GM12878 (cell line): Measurements from ENCODE around the gene AANAT. TPM values are rescaled to one million over a fixed set of nuclear protein-coding genes. Genes with fewer than 3 reads are reported as not detected.

Source experiments
- BCL11A ChIP-seq: IDR thresholded peaks from 2 replicates; pipeline ENCODE4 v1.6.1; 2011; ENCODE audit warnings: low read depth, low read length
- CREB1 ChIP-seq: IDR thresholded peaks from 2 replicates; pipeline ENCODE4 v1.6.1; 2012; ENCODE audit warnings: low read depth, mild to moderate bottlenecking, inconsistent platforms
- ETV6 ChIP-seq, 2 experiments: fragments of 450-650 bp in 1 of 2; IDR thresholded peaks in 1 of 2; conservative IDR thresholded peaks in 1 of 2; 2 replicates each; pipeline ENCODE4 v1.6.1; 2014; ENCODE audit warnings: antibody characterized with exemption in 1 of 2, borderline replicate concordance in 1 of 2, low read depth in 1 of 2, mild to moderate bottlenecking in 1 of 2, moderate library complexity in 1 of 2
- GATAD2B ChIP-seq: fragments of 450-650 bp; conservative IDR thresholded peaks from 2 replicates; pipeline ENCODE4 v1.6.1; 2017; ENCODE audit warnings: low read depth, mild to moderate bottlenecking, moderate library complexity
- IRF5 ChIP-seq: fragments of 450-650 bp; IDR thresholded peaks from 2 replicates; pipeline ENCODE4 v1.6.1; 2017; ENCODE audit warnings: borderline replicate concordance
- NFXL1 ChIP-seq: fragments of 450-650 bp; IDR thresholded peaks from 2 replicates; pipeline ENCODE4 v1.6.1; 2017; ENCODE audit warnings: antibody characterized with exemption, mild to moderate bottlenecking, borderline replicate concordance
- NFYB ChIP-seq: IDR thresholded peaks from 2 replicates; pipeline ENCODE4 v1.6.1; 2011; ENCODE audit warnings: low read depth, mild to moderate bottlenecking, low read length, improper control_type of control experiment, moderate library complexity; ENCODE audit not compliant: insufficient read depth
- RELB ChIP-seq: fragments of 450-650 bp; IDR thresholded peaks from 2 replicates; pipeline ENCODE4 v1.6.1; 2017; ENCODE audit warnings: low read depth, mild to moderate bottlenecking, moderate library complexity
- RFX5 ChIP-seq: IDR thresholded peaks from 2 replicates; pipeline ENCODE4 v1.6.1; 2011; ENCODE audit warnings: low read depth, low read length, improper control_type of control experiment
- SMC3 ChIP-seq: IDR thresholded peaks from 2 replicates; pipeline ENCODE4 v1.6.1; 2011; ENCODE audit warnings: low read length, improper control_type of control experiment, borderline replicate concordance
- SREBF1 ChIP-seq: IDR thresholded peaks from 2 replicates; pipeline ENCODE4 v1.6.1; 2012; ENCODE audit warnings: mild to moderate bottlenecking, low read length
- STAT3 ChIP-seq: IDR thresholded peaks from 2 replicates; pipeline ENCODE4 v1.6.1; 2011; ENCODE audit warnings: low read depth, low read length, improper control_type of control experiment
- SUZ12 ChIP-seq: fragments of 200-600 bp; sonication (generic); IDR thresholded peaks from one replicate; pipeline ENCODE4 v1.6.1; 2018; ENCODE audit warnings: antibody characterized with exemption, mild to moderate bottlenecking; ENCODE audit not compliant: unreplicated experiment
- TAF1 ChIP-seq: IDR thresholded peaks from 2 replicates; pipeline ENCODE4 v1.6.1; 2011; ENCODE audit warnings: mild to moderate bottlenecking, low read depth, low read length, borderline replicate concordance
- ZNF207 ChIP-seq: fragments of 450-650 bp; IDR thresholded peaks from 2 replicates; pipeline ENCODE4 v1.6.1; 2014; ENCODE audit warnings: antibody characterized with exemption, mild to moderate bottlenecking, borderline replicate concordance
- ZZZ3 ChIP-seq: IDR thresholded peaks from 2 replicates; pipeline ENCODE4 v1.6.1; 2011; ENCODE audit warnings: low read depth; ENCODE audit not compliant: control insufficient read depth, insufficient read length
- polyA plus RNA-seq, 11 experiments: library from polyadenylated mRNA; depleted of rRNA in 4 of 11; unstranded in 6 of 11; stranded (reverse) in 5 of 11; fragments of >200 nt; fragmentation: Nextera tagmentation in 4 of 11; fragmentation: Illumina TruSeq in 1 of 11; extraction: Ambion mirVana in 4 of 11; extraction: Trizol in 1 of 11; gene quantifications; 1 replicate in 1 of 11; 2 replicates in 10 of 11; pipeline versions ENCODE4 v1.2.1 to v1.2.3, GENCODE V29; 2011 to 2016; ENCODE audit warnings: inconsistent platforms in 2 of 11, missing spikeins in 2 of 11, low read depth in 1 of 11
- total RNA-seq, 4 experiments: library from RNA; depleted of rRNA in 3 of 4; stranded (reverse); fragments of >200 nt in 3 of 4; fragmentation: Illumina TruSeq in 1 of 4; extraction: Trizol in 1 of 4; gene quantifications; 2 replicates each; pipeline versions ENCODE4 v1.2.1 to v1.2.3, GENCODE V29; 2013 to 2021
- TF ChIP-seq, protein P1 (sequence below): IDR thresholded peaks from 2 replicates; pipeline ENCODE4 v1.6.1; 2011; ENCODE audit warnings: low read depth, mild to moderate bottlenecking, low read length, moderate library complexity, borderline replicate concordance; ENCODE audit errors: extremely low read depth
- TF ChIP-seq, protein P2 (sequence below): fragments of 450-650 bp; IDR thresholded peaks from 2 replicates; pipeline ENCODE4 v1.6.1; 2017; ENCODE audit warnings: mild to moderate bottlenecking, low read depth, inconsistent platforms; ENCODE audit not compliant: poor library complexity, severe bottlenecking
- TF ChIP-seq, protein P3 (sequence below): IDR thresholded peaks from 2 replicates; pipeline ENCODE4 v1.6.1; 2012; ENCODE audit warnings: mild to moderate bottlenecking, low read depth, low read length

AANAT gene
- total and polyA plus RNA-seq, 10 of the 15 experiments (the other 5 are each of a cell fraction or from before 2014, with no cell fraction given), result 0.23 TPM; not detected in 9

GRCh38 chr17:76481071-76481655, 13.8 kb downstream of the AANAT start (continued):
- TF ChIP-seq SREBF1, result no peak
- TF ChIP-seq SMC3, result no peak
- TF ChIP-seq, protein P1, sequence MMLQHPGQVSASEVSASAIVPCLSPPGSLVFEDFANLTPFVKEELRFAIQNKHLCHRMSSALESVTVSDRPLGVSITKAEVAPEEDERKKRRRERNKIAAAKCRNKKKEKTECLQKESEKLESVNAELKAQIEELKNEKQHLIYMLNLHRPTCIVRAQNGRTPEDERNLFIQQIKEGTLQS, result no peak; the same call in 1 of the 2 replicates
- TF ChIP-seq, protein P2, sequence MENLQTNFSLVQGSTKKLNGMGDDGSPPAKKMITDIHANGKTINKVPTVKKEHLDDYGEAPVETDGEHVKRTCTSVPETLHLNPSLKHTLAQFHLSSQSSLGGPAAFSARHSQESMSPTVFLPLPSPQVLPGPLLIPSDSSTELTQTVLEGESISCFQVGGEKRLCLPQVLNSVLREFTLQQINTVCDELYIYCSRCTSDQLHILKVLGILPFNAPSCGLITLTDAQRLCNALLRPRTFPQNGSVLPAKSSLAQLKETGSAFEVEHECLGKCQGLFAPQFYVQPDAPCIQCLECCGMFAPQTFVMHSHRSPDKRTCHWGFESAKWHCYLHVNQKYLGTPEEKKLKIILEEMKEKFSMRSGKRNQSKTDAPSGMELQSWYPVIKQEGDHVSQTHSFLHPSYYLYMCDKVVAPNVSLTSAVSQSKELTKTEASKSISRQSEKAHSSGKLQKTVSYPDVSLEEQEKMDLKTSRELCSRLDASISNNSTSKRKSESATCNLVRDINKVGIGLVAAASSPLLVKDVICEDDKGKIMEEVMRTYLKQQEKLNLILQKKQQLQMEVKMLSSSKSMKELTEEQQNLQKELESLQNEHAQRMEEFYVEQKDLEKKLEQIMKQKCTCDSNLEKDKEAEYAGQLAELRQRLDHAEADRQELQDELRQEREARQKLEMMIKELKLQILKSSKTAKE, result peak; percentile 14
- TF ChIP-seq, protein P3, sequence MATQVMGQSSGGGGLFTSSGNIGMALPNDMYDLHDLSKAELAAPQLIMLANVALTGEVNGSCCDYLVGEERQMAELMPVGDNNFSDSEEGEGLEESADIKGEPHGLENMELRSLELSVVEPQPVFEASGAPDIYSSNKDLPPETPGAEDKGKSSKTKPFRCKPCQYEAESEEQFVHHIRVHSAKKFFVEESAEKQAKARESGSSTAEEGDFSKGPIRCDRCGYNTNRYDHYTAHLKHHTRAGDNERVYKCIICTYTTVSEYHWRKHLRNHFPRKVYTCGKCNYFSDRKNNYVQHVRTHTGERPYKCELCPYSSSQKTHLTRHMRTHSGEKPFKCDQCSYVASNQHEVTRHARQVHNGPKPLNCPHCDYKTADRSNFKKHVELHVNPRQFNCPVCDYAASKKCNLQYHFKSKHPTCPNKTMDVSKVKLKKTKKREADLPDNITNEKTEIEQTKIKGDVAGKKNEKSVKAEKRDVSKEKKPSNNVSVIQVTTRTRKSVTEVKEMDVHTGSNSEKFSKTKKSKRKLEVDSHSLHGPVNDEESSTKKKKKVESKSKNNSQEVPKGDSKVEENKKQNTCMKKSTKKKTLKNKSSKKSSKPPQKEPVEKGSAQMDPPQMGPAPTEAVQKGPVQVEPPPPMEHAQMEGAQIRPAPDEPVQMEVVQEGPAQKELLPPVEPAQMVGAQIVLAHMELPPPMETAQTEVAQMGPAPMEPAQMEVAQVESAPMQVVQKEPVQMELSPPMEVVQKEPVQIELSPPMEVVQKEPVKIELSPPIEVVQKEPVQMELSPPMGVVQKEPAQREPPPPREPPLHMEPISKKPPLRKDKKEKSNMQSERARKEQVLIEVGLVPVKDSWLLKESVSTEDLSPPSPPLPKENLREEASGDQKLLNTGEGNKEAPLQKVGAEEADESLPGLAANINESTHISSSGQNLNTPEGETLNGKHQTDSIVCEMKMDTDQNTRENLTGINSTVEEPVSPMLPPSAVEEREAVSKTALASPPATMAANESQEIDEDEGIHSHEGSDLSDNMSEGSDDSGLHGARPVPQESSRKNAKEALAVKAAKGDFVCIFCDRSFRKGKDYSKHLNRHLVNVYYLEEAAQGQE, result no peak
- no peak for TF ChIP-seq SUZ12
- TF ChIP-seq STAT3, result no peak
- TF ChIP-seq GATAD2B, result peak; percentile 85; the same call in 1 of the 2 replicates
- TF ChIP-seq TAF1, result no peak
- TF ChIP-seq ZNF207, result 0 out of 2 replicates have a peak, but pooled peaks have one; percentile 18
- TF ChIP-seq NFXL1, result no peak
- TF ChIP-seq BCL11A, result 0 out of 2 replicates have a peak, but pooled peaks have one; percentile 13
- no peak for TF ChIP-seq NFYB
- no peak for TF ChIP-seq RFX5
- no peak; the same call in none of the 2 replicates for TF ChIP-seq CREB1
- no peak for TF ChIP-seq IRF5
- TF ChIP-seq RELB, result peak; percentile 50
- no peak for TF ChIP-seq ZZZ3
- TF ChIP-seq ETV6 (conservative IDR thresholded peaks at IDR 0.05 in 1 of 2, IDR thresholded peaks at IDR 0.05 in 1 of 2; ENCODE audit: borderline replicate concordance in 1 of 2, low read depth in 1 of 2), result peak in 1 of 2 experiments; percentile 65; a peak in 1 of 4 replicates
